Measurements from ENCODE around the gene TMEM41A.
A peak's percentile ranks its signal among the peaks of the same experiment; 100 is the strongest.

Gene TMEM41A

GRCh38 chr3:185498503-185499396 lies at the start of gene TMEM41A:
Gene TMEM41A, minus strand, starts transcription at chr3:185499035. Its CDS starts 74 bp downstream, at chr3:185498961.
- DNase-seq (ENCODE audit: low spot score): peak; percentile 99

GRCh38 chr3:185540695-185541094 lies 41.9 kb upstream of the TMEM41A start:
- DNase-seq (ENCODE audit: low spot score): no peak

GRCh38 chr3:185539934-185540333 lies 41.1 kb upstream of the TMEM41A start:
- DNase-seq (ENCODE audit: low spot score): no peak

- peak; percentile 40 for DNase-seq (ENCODE audit: low spot score)
Observed at GRCh38 chr3:185537369-185537970, 38.6 kb upstream of the TMEM41A start.

- DNase-seq (ENCODE audit: low spot score): no peak
Observed at GRCh38 chr3:185534511-185534910, 35.7 kb upstream of the TMEM41A start.

GRCh38 chr3:185532901-185533300 lies 34.1 kb upstream of the TMEM41A start:
- no peak for DNase-seq (ENCODE audit: low spot score)

- DNase-seq (ENCODE audit: low spot score): no peak
Observed at GRCh38 chr3:185530856-185531255, 32.0 kb upstream of the TMEM41A start.

GRCh38 chr3:185528532-185528931 lies 29.7 kb upstream of the TMEM41A start:
- no peak for DNase-seq (ENCODE audit: low spot score)

GRCh38 chr3:185527364-185527763 lies 28.5 kb upstream of the TMEM41A start:
- no peak for DNase-seq (ENCODE audit: low spot score)

GRCh38 chr3:185526349-185526951 lies 27.6 kb upstream of the TMEM41A start:
- no peak for DNase-seq (ENCODE audit: low spot score)

- DNase-seq (ENCODE audit: low spot score): no peak
Observed at GRCh38 chr3:185521349-185522138, 22.7 kb upstream of the TMEM41A start.

GRCh38 chr3:185519021-185519420 lies 20.2 kb upstream of the TMEM41A start:
- DNase-seq (ENCODE audit: low spot score): no peak

- DNase-seq (ENCODE audit: low spot score): no peak
Observed at GRCh38 chr3:185517387-185518130, 18.7 kb upstream of the TMEM41A start.

- no peak for DNase-seq (ENCODE audit: low spot score)
Observed at GRCh38 chr3:185511711-185512110, 12.9 kb upstream of the TMEM41A start.

GRCh38 chr3:185508335-185508991 lies 9.6 kb upstream of the TMEM41A start:
- no peak for DNase-seq (ENCODE audit: low spot score)

- DNase-seq (ENCODE audit: low spot score): no peak
Observed at GRCh38 chr3:185507883-185508282, 9.0 kb upstream of the TMEM41A start.

GRCh38 chr3:185504636-185505035 lies 5.8 kb upstream of the TMEM41A start:
- DNase-seq (ENCODE audit: low spot score): no peak

- no peak for DNase-seq (ENCODE audit: low spot score)
Observed at GRCh38 chr3:185503521-185503920, 4.7 kb upstream of the TMEM41A start.

- DNase-seq (ENCODE audit: low spot score): no peak
Observed at GRCh38 chr3:185502987-185503386, 4.2 kb upstream of the TMEM41A start.

- DNase-seq (ENCODE audit: low spot score): no peak
Observed at GRCh38 chr3:185490241-185490640, 8.6 kb downstream of the TMEM41A start.

GRCh38 chr3:185489462-185489861 lies 9.4 kb downstream of the TMEM41A start:
- DNase-seq (ENCODE audit: low spot score): no peak
